Thymus (tissue), 14 donors: ENCODE measurements around the gene RSPO4. TPM values are rescaled to one million over a fixed set of nuclear protein-coding genes. Genes with fewer than 3 reads are reported as not detected.

Experiments
- DNase-seq, 9 donors: peaks; one replicate each; pipeline ENCODE4 v3.0.0-alpha.2; 2013; ENCODE audit warnings: low spot score in 9 of 9, low read depth in 6 of 9, missing footprints in 1 of 9
- H3K27ac ChIP-seq, 2 donors: one replicate each; pipeline ENCODE4 v1.5.1; 2013; ENCODE audit warnings: control low read depth in 1 of 2, low read depth in 1 of 2, low read length in 1 of 2, mild to moderate bottlenecking in 1 of 2, moderate library complexity in 1 of 2
- H3K27me3 ChIP-seq, 2 donors: one replicate each; pipeline ENCODE4 v1.5.1; 2013; ENCODE audit warnings: low read length in 1 of 2; ENCODE audit not compliant: control insufficient read depth in 2 of 2, insufficient read depth in 1 of 2
- H3K36me3 ChIP-seq, 2 donors: one replicate each; pipeline ENCODE4 v1.5.1; 2013; ENCODE audit warnings: low read length in 1 of 2, mild to moderate bottlenecking in 1 of 2, moderate library complexity in 1 of 2; ENCODE audit not compliant: control insufficient read depth in 2 of 2, insufficient read depth in 2 of 2
- H3K4me1 ChIP-seq, 2 donors: one replicate each; pipeline ENCODE4 v1.5.1; 2013; ENCODE audit warnings: low read length in 2 of 2; ENCODE audit not compliant: control insufficient read depth in 2 of 2, insufficient read depth in 2 of 2
- H3K4me3 ChIP-seq, 2 donors: one replicate each; pipeline ENCODE4 v1.5.1; 2013; ENCODE audit warnings: low read length in 2 of 2, control low read depth in 1 of 2, mild to moderate bottlenecking in 1 of 2
- H3K9me3 ChIP-seq, 2 donors: one replicate each; pipeline ENCODE4 v1.5.1; 2013; ENCODE audit warnings: low read length in 1 of 2, mild to moderate bottlenecking in 1 of 2; ENCODE audit not compliant: control insufficient read depth in 2 of 2, insufficient read depth in 1 of 2
- WGBS: extraction: QIAGEN DNeasy Blood & Tissue Kit; methylation state at CpG from one replicate; pipeline ENCODE4 v1.1.7; 2013; 5-methylcytosine and 5-hydroxymethylcytosine counted together
- long read RNA-seq, 10 donors: transcript quantifications; one replicate each; lab custom pipeline, GENCODE V29; 2026
- polyA plus RNA-seq: library from polyadenylated mRNA; stranded (reverse); fragments of 200-250 nt; gene quantifications from one replicate; pipeline ENCODE4 v1.2.3, GENCODE V29; 2013
- total RNA-seq: library from RNA; stranded (reverse); fragments of 120-200 nt; gene quantifications from one replicate; pipeline ENCODE4 v1.2.4, GENCODE V29; 2013
- donor health status: healthy.

Gene RSPO4
- not detected for total RNA-seq
- 0.09 TPM for polyA plus RNA-seq
- long read RNA-seq, donor 1, result 0 reads
- long read RNA-seq, donor 2, result 0 reads
- long read RNA-seq, donor 3, result 0 reads
- long read RNA-seq, donor 4, result 0 reads
- long read RNA-seq, donor 5, result 0 reads
- long read RNA-seq, donor 6, result 0 reads
- long read RNA-seq, donor 7, result 0 reads
- long read RNA-seq, donor 8, result 0 reads
- long read RNA-seq, donor 9, result 0 reads
- long read RNA-seq, donor 10, result 0 reads

GRCh38 chr20:1001911-1002681 lies at the start of gene RSPO4:
Gene RSPO4, minus strand, starts transcription at chr20:1002311. Its CDS starts 147 bp downstream, at chr20:1002164.
- 5% methylated on average over 88 of the region's 88 CpGs for WGBS
- no peaks in the 10 kb centered on the region for H3K36me3 ChIP-seq
- no peak for DNase-seq
- H3K27me3 ChIP-seq, result peaks cover 26 to 57% of the 10 kb centered on the region in 2 donors
- H3K4me3 ChIP-seq, result no peak within 1 kb of the TSS
- no peaks in the 10 kb centered on the region for H3K9me3 ChIP-seq
- H3K27ac ChIP-seq, result no peak within 1 kb of the TSS
- no peaks in the 10 kb centered on the region for H3K4me1 ChIP-seq

GRCh38 chr20:1050440-1050839 lies 48.3 kb upstream of the RSPO4 start:
- no peak for DNase-seq
- Histone ChIP-seq H3K36me3 (no peaks in the 10 kb centered on the region), H3K4me1 (no peaks in the 10 kb centered on the region), H3K27ac (no peak overlapping the region), H3K27me3 (no peaks in the 10 kb centered on the region), H3K4me3 (no peak overlapping the region), H3K9me3 (no peaks in the 10 kb centered on the region)
- WGBS, result 83% methylated on average over 6 of the region's 6 CpGs

DNA sequence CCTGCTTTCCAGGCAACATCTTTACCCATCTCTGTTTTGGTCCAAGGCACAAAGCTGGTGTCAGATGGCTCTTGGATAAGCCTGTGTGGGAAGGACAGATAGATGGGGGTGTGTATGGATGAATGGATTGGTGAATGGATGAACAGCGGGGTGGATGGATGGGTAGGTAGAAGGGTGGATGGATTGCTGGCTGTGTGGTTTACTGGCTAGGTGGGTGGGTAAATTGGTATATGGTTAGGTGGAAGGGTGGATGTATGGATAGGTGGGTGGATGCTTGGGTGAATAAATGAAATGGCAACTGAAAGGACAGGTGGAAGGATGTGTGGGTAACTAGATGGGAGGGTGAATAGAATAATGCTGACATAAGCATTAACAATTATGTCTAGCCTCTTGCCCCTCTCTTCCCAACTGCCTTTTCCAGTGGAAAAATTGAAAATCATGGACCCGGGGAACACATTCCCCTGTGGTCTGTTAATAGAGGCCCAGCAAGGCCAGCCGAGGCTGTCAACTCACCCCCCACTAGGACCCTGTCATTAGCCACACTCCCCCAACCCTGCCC lies 43.8 kb upstream of the RSPO4 start:
- H3K4me1 ChIP-seq, result no peaks in the 10 kb centered on the region
- no peaks in the 10 kb centered on the region for H3K36me3 ChIP-seq
- 100% methylated on average over 3 of the region's 3 CpGs for WGBS
- H3K27me3 ChIP-seq, result no peaks in the 10 kb centered on the region
- no peak overlapping the region for H3K4me3 ChIP-seq
- H3K9me3 ChIP-seq, result no peaks in the 10 kb centered on the region
- H3K27ac ChIP-seq, result no peak overlapping the region
- DNase-seq, result no peak

DNA sequence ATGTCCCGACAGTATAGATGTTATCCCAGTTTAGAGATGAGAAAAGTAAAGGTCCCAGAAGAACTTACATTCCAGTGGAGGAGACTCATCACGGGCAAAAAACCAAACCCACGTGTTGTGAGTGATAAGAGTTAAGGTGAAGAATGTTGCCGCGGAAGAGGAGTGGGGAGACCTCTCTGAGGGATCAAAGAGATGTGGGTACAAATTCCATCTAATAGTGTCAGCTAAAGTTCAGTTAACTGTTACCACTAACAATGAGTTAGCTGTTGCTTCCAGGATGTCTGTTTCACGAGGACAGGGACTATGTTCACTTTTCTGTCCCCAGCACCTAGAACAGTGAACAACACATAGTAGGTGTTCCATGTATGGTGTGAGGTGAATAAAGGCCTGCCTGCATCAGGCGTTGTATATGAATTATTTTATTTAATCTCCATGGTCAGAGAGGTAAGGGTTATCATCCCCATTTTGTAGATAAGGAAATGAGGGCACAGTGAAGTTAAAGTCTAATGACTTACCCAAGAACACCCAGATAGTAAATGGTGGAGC lies 39.8 kb upstream of the RSPO4 start:
- no peak for DNase-seq
- WGBS, result 94% methylated on average over 7 of the region's 7 CpGs
- no peak overlapping the region for H3K4me3 ChIP-seq
- no peaks in the 10 kb centered on the region for H3K4me1 ChIP-seq
- no peaks in the 10 kb centered on the region for H3K9me3 ChIP-seq
- H3K27me3 ChIP-seq, result no peaks in the 10 kb centered on the region
- H3K27ac ChIP-seq, result no peak overlapping the region
- no peaks in the 10 kb centered on the region for H3K36me3 ChIP-seq

- Histone ChIP-seq H3K27ac (no peak overlapping the region), H3K27me3 (no peaks in the 10 kb centered on the region), H3K9me3 (no peaks in the 10 kb centered on the region), H3K4me3 (no peak overlapping the region), H3K36me3 (no peaks in the 10 kb centered on the region), H3K4me1 (no peaks in the 10 kb centered on the region)
- no peak for DNase-seq
- WGBS, result 95% methylated on average over 2 of the region's 2 CpGs
Measured at GRCh38 chr20:1038205-1038604, 36.1 kb upstream of the RSPO4 start.

DNA sequence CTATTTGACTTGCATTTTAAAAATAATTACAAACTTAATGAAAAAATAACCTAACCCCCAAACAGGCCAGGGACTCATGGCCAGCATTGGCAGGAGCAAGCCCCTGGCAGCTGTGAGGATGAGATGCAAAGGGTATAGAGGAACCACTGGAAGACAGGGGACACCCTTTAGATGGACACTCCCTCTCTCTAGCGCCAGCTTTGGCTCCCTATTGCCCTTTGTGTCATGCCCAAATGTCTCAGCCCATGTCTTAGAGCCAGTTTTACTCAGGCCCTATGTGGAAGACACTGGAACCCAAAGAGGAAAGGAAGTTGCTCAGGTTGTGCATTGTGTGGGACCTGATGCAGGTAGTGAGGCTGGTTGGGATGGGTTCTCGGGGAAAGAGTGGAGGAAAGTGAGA lies 34.9 kb upstream of the RSPO4 start:
- Histone ChIP-seq H3K9me3 (no peaks in the 10 kb centered on the region), H3K27me3 (no peaks in the 10 kb centered on the region), H3K4me3 (no peak overlapping the region), H3K4me1 (no peaks in the 10 kb centered on the region), H3K36me3 (no peaks in the 10 kb centered on the region), H3K27ac (no peak overlapping the region)
- no peak for DNase-seq
- WGBS, result 70% methylated on average over 2 of the region's 2 CpGs

GRCh38 chr20:1035466-1035865 lies 33.4 kb upstream of the RSPO4 start:
- Histone ChIP-seq H3K36me3 (no peaks in the 10 kb centered on the region), H3K27ac (no peak overlapping the region), H3K4me3 (no peak overlapping the region), H3K27me3 (no peaks in the 10 kb centered on the region), H3K4me1 (no peaks in the 10 kb centered on the region), H3K9me3 (no peaks in the 10 kb centered on the region)
- DNase-seq, result no peak
- WGBS, result 89% methylated on average over 3 of the region's 3 CpGs

- Histone ChIP-seq H3K36me3 (no peaks in the 10 kb centered on the region), H3K27me3 (no peaks in the 10 kb centered on the region), H3K4me1 (no peaks in the 10 kb centered on the region), H3K27ac (no peak overlapping the region), H3K4me3 (no peak overlapping the region), H3K9me3 (no peaks in the 10 kb centered on the region)
- DNase-seq, result no peak
- 86% methylated on average over 4 of the region's 4 CpGs for WGBS
Measured at GRCh38 chr20:1034415-1034789, 32.3 kb upstream of the RSPO4 start.

DNA sequence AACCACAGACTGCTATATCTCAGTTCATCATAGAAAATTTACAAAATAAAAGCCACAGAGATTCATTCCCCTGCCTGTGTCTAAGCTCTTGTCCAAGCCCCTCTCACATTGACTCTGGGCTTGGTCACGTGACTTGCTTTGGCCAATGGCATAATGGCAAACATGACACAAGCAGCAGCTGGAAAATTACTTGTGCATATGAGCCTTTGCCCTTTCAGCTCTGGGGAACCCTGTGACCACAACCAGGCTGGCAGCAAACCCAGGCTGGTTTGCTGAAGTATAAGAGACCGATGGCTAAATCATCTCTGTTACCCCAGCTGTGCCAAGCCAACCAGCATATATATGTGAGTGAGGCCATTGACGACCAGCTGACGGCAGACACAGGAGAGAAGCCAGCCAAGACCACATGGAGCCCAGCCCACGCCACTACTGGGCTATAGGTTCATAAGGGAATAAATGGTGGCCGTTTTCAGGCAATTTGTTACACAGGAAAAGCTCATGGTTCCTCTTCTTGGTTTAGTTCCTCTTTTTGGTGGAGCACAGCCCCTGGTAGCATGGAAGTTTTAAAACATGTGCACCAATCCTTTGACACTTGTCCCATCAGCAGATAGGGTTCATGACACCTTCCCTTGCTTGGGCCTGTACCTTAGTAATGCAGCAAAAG lies 31.8 kb upstream of the RSPO4 start:
- WGBS, result 25% methylated on average over 6 of the region's 6 CpGs
- no peaks in the 10 kb centered on the region for H3K36me3 ChIP-seq
- no peaks in the 10 kb centered on the region for H3K4me1 ChIP-seq
- no peaks in the 10 kb centered on the region for H3K9me3 ChIP-seq
- H3K27me3 ChIP-seq, result no peaks in the 10 kb centered on the region
- peak in 2 of 9 donors; percentile 2 to 3 for DNase-seq
- H3K27ac ChIP-seq, result no peak overlapping the region
- H3K4me3 ChIP-seq, result no peak overlapping the region
